Muscle layer of duodenum (tissue), 2 donors: ENCODE measurements around the gene AMH.
"Not testable (repeated sequence)": the region's sequence is repeated elsewhere in the genome, so short reads cannot be mapped to it uniquely, and the experiment has no call there.

Experiments used
- H3K27ac ChIP-seq: one replicate; pipeline ENCODE4 v1.7.0; 2013; ENCODE audit warnings: mild to moderate bottlenecking, low read length
- H3K27me3 ChIP-seq: one replicate; pipeline ENCODE4 v1.7.0; 2013; ENCODE audit warnings: low read depth, mild to moderate bottlenecking, control low read depth, low read length
- H3K36me3 ChIP-seq, 2 donors: one replicate each; pipeline ENCODE4 v1.7.0; 2013; ENCODE audit warnings: low read length in 2 of 2, control low read depth in 1 of 2, mild to moderate bottlenecking in 1 of 2; ENCODE audit not compliant: insufficient read depth in 2 of 2, control insufficient read depth in 1 of 2
- H3K4me1 ChIP-seq, 2 donors: one replicate each; pipeline ENCODE4 v1.7.0; 2013; ENCODE audit warnings: low read length in 2 of 2, mild to moderate bottlenecking in 2 of 2, control low read depth in 1 of 2, moderate library complexity in 1 of 2; ENCODE audit not compliant: insufficient read depth in 2 of 2, control insufficient read depth in 1 of 2
- H3K4me3 ChIP-seq, 2 donors: one replicate each; pipeline ENCODE4 v1.7.0; 2013; ENCODE audit warnings: low read length in 2 of 2, low read depth in 1 of 2, mild to moderate bottlenecking in 1 of 2
- H3K9me3 ChIP-seq, 2 donors: one replicate each; pipeline ENCODE4 v1.7.0; 2013; ENCODE audit warnings: low read length in 2 of 2, control low read depth in 1 of 2, mild to moderate bottlenecking in 1 of 2; ENCODE audit not compliant: control insufficient read depth in 1 of 2
- donor health status: healthy.

AMH gene

DNA sequence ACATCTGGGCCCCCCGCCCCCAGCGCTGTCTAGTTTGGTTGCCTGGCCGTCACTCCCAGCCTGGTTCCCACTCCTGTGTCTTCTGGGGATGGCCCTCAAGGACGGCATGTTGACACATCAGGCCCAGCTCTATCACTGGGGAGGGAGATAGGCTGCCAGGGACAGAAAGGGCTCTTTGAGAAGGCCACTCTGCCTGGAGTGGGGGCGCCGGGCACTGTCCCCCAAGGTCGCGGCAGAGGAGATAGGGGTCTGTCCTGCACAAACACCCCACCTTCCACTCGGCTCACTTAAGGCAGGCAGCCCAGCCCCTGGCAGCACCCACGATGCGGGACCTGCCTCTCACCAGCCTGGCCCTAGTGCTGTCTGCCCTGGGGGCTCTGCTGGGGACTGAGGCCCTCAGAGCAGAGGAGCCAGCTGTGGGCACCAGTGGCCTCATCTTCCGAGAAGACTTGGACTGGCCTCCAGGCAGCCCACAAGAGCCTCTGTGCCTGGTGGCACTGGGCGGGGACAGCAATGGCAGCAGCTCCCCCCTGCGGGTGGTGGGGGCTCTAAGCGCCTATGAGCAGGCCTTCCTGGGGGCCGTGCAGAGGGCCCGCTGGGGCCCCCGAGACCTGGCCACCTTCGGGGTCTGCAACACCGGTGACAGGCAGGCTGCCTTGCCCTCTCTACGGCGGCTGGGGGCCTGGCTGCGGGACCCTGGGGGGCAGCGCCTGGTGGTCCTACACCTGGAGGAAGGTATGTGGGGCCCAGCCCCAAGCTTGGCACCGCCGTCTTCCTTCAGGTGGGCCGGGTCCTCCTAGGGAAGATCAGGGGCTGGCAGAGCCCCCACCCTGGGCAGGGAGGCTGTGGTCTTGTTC, at the start of gene AMH:
TSS of gene AMH (plus strand) at position 314 of the 857 bp plus-strand sequence. CDS start at position 324, 10 bp downstream.
- H3K4me3 ChIP-seq: no peak within 1 kb of the TSS
- H3K36me3 ChIP-seq: peaks cover 27 to 43% of the 10 kb centered on the region in 2 donors
- H3K4me1 ChIP-seq: peaks cover 0 to 40% of the 10 kb centered on the region in 2 donors

DNA sequence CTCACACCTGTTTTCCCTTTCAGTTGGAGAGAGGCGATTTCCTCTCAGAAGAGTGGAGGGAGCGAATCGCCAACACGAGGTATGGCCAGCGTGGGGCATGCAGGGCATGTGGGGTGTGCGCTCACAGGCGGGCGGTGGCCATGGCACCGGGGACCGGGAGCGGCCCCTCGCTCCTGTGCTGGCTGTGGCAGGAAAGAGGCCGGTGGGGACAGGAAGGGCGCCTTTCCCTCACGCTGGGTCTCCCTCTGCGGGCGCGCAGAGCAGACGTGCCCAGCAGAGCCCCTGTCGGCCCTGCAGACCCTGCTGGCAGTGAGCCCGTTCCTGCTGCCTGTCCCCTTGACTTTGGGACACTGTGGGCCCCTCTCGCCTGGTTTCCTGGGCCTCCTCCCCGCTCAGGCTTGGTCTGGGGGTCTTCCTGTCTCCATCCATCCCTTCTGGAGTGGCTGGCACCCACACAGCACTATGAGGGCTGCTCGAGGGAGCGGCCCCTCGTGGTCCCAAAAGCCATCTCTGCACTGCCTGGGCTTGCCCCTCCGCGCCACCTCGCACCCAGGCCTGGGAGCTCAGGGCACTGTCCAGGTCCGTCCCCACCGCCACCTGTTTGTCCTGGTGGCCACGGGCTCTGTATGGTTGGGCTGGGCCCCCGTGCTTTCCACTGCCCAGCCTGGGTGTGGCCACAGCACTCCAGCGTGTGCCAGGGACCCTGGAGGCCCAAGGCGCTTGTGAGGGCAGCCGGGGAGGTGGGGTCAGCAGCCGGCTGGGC, 49.1 kb upstream of the AMH start:
- peaks cover 0 to 5% of the 10 kb centered on the region in 2 donors for H3K4me1 ChIP-seq
- no peak overlapping the region for H3K27ac ChIP-seq
- no peak overlapping the region for H3K4me3 ChIP-seq
- peaks cover 13 to 49% of the 10 kb centered on the region in 2 donors for H3K36me3 ChIP-seq
- H3K27me3 ChIP-seq: no peaks in the 10 kb centered on the region
- no peaks in the 10 kb centered on the region for H3K9me3 ChIP-seq

More for the DNA sequence above, at the start of gene AMH:
- no peak within 1 kb of the TSS for H3K27ac ChIP-seq
- peaks cover 32% of the 10 kb centered on the region for H3K27me3 ChIP-seq
- no peaks in the 10 kb centered on the region for H3K9me3 ChIP-seq

- H3K36me3 ChIP-seq: peaks cover 13 to 46% of the 10 kb centered on the region in 2 donors
- H3K9me3 ChIP-seq, H3K27me3 ChIP-seq, H3K4me1 ChIP-seq, H3K4me3 ChIP-seq, H3K27ac ChIP-seq: not testable (repeated sequence)
Measured at GRCh38 chr19:2200624-2201294, 48.4 kb upstream of the AMH start.

GRCh38 chr19:2201473-2202148, 47.5 kb upstream of the AMH start:
- H3K36me3 ChIP-seq: peaks cover 14 to 46% of the 10 kb centered on the region in 2 donors
- H3K27ac ChIP-seq: no peak overlapping the region

GRCh38 chr19:2202366-2202765, 46.8 kb upstream of the AMH start:
- no peak overlapping the region for H3K4me3 ChIP-seq
- no peaks in the 10 kb centered on the region for H3K27me3 ChIP-seq
- no peaks in the 10 kb centered on the region for H3K9me3 ChIP-seq
- H3K36me3 ChIP-seq: peaks cover 19 to 50% of the 10 kb centered on the region in 2 donors
- H3K4me1 ChIP-seq: peaks cover 0 to 5% of the 10 kb centered on the region in 2 donors
- no peak overlapping the region for H3K27ac ChIP-seq

More at GRCh38 chr19:2201473-2202148, 47.5 kb upstream of the AMH start:
- Histone ChIP-seq H3K4me3 (no peak overlapping the region), H3K9me3 (no peaks in the 10 kb centered on the region), H3K27me3 (no peaks in the 10 kb centered on the region), H3K4me1 (peaks cover 0 to 5% of the 10 kb centered on the region in 2 donors)

DNA sequence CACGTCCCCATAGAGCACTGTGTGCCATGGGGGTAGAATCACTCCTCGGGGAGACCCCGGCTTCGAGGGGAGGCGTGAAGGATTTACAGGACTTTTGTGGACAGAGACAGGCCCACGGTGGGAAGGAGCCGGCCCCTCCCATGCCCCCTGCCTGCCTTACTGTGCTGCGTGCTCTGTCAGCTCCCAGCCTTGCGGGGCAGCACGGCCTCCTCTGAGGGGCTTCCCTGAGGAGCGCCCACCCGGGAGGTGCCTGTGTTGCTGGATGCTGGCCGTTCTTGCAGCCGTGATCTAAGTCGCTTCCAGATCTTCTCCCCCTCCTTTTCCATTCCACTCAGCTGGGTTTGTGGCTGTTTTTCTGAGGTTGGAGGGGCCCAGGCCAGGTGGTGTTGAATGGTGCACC, 42.1 kb upstream of the AMH start:
- Histone ChIP-seq H3K4me3 (no peak overlapping the region), H3K27me3 (no peaks in the 10 kb centered on the region), H3K9me3 (no peaks in the 10 kb centered on the region), H3K36me3 (peaks cover 24 to 61% of the 10 kb centered on the region in 2 donors), H3K27ac (no peak overlapping the region), H3K4me1 (peaks cover 0 to 12% of the 10 kb centered on the region in 2 donors)

- Histone ChIP-seq H3K4me3 (no peak overlapping the region), H3K4me1 (peaks cover 0 to 12% of the 10 kb centered on the region in 2 donors), H3K27me3 (no peaks in the 10 kb centered on the region), H3K9me3 (no peaks in the 10 kb centered on the region), H3K27ac (no peak overlapping the region), H3K36me3 (peaks cover 24 to 66% of the 10 kb centered on the region in 2 donors)
Measured at GRCh38 chr19:2207991-2208860, 40.9 kb upstream of the AMH start.

- Histone ChIP-seq H3K4me3 (no peak overlapping the region), H3K36me3 (peaks cover 19 to 66% of the 10 kb centered on the region in 2 donors), H3K27me3 (no peaks in the 10 kb centered on the region), H3K4me1 (peaks cover 0 to 12% of the 10 kb centered on the region in 2 donors), H3K9me3 (no peaks in the 10 kb centered on the region), H3K27ac (no peak overlapping the region)
Measured at GRCh38 chr19:2208975-2209374, 40.1 kb upstream of the AMH start.

DNA sequence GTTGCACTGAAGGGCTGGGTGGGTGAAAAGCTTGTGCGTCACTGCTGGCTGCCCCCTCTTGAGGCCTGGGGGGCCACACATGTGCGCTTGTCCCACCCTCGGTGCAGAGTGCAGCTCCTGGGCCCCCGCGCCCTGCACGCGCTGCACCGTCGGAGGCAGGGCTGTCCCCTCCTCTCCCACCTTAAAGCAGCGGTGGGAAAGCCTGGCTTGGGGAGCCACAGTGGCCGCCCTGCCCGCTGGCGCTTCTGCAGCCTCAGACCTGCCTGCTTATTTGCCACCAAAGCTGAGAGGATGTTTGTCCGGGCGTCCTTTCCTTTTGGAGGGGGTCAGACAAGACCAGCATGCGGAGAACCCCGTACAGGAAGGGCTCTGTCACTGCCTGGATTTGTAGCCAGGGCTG, 39.7 kb upstream of the AMH start:
- Histone ChIP-seq H3K27ac (no peak overlapping the region), H3K9me3 (no peaks in the 10 kb centered on the region), H3K4me1 (peaks cover 0 to 12% of the 10 kb centered on the region in 2 donors), H3K4me3 (no peak overlapping the region), H3K27me3 (no peaks in the 10 kb centered on the region), H3K36me3 (peaks cover 17 to 66% of the 10 kb centered on the region in 2 donors)

DNA sequence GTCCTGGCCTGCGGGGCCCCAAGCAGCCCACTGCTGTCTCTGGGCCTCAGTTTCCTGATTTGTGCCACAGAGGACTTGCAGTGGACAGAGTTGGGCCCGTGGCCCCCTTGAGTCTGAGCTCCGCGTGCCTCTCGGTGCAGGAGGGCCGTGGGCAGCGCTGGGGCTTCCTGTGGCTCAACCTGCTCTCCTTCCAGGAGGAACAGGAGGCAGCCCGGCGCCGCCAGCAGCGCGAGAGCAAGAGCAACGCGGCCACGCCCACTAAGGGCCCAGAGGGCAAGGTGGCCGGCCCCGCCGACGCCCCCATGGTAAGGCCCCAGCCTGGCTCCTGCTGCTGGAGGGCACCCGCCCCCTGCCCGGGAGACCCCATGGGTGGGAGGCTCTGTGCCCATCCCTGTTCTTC, 38.9 kb upstream of the AMH start:
- H3K4me1 ChIP-seq: peaks cover 0 to 12% of the 10 kb centered on the region in 2 donors
- peaks cover 24 to 70% of the 10 kb centered on the region in 2 donors for H3K36me3 ChIP-seq
- no peaks in the 10 kb centered on the region for H3K9me3 ChIP-seq
- H3K27me3 ChIP-seq: no peaks in the 10 kb centered on the region
- H3K4me3 ChIP-seq: no peak overlapping the region
- no peak overlapping the region for H3K27ac ChIP-seq
